HG03097 (cell line): Measurements from ENCODE around the gene GGA3.
"Not testable (repeated sequence)": the region's sequence is repeated elsewhere in the genome, so short reads cannot be mapped to it uniquely, and the experiment has no call there.

Source experiments
- ATAC-seq: cut with Tn5 transposase; IDR thresholded peaks from one replicate; pipeline ENCODE4 v1.9.1; 2021; ENCODE audit not compliant: unreplicated experiment, low FRiP score

Gene GGA3

DNA sequence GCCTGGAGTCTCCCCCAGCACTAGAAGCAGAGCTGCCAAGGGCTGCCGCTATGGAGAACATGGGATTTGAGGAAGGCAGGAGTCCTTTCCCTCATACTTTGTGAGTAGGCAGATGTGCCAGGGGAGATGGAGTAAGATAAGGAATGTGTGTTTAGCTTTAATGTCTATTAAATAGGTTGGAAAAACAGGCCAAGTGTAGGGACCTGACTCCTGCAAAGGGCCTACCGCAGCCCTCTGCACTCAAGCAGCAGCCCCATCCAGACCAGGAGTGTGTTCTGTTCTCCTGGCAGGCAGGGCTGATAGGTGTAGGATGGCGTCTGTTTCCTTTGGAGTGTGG is 11.4 kb upstream of the GGA3 start:
- ATAC-seq, result no peak

DNA sequence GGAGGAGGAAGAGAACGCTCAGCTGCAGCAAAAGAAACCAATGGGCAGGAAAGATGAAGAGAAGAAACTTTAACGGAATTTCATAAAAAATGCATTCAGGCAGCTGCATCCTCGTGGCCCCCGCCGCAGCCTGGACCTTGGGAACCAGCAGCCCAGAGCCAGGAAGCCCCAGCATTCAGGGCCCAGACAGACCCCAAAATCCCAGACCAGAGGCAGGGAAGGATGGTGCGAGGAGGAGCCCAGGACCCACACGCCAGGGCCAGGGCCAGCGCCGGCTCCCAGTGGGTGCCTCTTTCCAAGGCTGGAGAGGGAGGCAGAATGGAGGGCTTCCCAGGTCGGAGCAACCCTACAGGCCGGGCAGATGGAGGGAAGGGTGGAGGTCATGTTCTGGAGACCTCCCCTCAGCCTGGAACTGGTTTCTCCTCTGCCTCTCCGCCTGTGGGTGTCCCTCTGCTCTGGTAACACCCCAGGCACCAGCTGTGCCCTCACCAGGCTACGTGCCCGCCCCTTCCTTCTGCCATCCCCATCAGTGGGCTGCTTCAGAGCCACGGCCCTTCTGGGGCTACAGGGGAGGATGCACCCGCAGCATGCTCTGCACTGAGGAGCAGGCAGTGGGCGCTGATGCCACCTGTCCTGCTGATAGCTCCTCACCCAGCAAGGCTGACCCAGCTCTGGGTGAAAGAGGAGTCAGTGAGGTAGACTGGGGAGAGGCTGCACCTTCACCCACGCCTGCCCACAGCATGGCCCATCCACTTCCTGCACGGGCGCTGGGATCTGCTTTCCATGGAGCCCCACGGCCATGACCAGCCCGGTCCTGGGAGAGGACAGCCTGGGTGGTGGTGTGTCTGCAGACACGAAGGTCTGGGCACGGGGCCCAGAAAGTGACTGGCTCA is 10.8 kb upstream of the GGA3 start:
- no peak for ATAC-seq

DNA sequence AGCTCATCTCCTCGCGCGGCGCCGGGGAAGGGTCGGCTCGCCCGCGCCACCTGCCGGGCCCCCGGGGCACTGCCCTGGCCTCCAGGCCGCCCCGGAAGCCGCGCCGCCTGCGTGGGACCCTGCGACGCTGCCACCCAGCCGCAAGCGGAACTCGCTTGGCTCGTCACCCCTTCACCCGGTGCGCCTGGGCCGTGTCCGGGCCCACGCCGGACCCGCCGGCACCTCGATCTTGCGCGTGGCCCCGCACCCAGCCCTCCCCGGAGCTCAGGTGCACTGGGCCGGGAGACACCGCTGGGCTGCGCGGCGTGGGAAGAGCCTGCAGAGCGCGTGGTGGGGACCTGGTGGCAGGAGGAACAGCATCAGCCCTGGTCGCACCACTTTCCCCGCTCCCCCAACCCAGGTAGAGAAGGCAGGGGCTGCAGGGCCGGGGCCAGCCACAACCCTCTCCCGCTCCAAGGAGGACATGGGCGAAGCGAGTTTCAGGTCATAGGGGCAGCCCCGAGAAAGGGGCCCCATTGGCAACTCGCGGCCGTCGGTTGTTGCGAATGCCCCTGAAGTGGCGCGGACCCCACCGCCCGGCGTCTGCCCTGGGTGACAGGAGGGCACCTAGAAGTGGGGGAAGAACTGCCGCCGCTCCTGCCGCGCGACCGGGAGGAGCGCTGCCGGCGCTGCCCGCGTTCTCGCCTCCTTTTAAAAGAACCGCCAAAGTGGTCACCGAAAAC is 10.0 kb upstream of the GGA3 start:
- ATAC-seq, result peak; percentile 65

DNA sequence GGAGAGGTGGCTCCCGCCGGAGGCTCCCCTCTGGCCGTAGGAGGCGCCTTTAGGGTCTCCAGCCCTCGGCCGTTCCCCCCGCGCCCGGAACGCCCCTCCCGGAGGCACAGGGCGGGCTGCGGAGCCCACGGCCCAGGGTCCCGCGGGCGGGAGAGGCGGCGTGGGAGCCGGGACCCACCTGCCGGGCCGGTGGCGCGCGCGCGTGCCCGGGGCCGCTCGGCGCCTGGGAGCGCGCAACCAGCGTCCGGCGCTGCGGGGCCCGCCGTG is 9.5 kb upstream of the GGA3 start, which contains the start of gene MIF4GD:
MIF4GD (minus strand) TSS at position 266 of the 267 bp plus-strand sequence. CDS start 1,036 bp downstream, outside the sequence.
- peak; percentile 16 for ATAC-seq

DNA sequence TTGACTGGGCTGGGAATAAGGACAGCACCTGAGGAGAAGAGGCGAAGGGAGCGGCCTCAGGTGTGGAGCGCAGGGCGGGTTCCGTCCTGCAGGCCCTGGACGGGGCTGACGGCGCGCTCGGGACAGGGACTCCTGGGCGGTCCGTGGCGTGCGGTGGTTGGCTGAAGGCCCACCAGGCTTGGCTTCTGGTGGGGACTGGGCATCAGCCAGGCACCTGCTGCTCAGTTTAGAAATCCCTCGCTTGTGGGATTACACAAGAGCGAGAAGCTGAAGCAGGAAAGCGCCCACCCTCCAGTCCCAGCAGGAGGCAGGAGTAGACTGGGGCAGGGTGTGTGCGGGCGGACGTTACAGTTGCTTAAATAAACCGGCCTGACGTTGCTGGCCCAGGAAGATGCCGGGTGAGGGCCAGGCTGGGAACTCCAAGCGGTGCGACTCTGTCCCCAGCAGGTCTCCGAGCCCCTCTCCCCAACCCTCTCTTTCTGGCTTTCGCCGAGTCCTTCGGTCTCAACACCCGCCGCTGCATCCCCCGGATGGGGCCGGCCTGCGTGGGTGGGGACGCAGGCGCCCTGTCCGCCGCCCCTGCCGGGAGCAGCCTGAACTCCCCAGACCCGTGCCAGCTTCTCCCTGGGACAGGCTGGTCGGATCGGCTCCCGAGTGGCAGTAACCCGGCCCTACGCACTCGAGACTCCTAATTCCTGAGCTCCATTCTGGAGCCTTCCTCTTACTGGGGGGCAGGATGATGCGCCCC is 9.0 kb upstream of the GGA3 start:
- ATAC-seq, result peak; percentile 25

DNA sequence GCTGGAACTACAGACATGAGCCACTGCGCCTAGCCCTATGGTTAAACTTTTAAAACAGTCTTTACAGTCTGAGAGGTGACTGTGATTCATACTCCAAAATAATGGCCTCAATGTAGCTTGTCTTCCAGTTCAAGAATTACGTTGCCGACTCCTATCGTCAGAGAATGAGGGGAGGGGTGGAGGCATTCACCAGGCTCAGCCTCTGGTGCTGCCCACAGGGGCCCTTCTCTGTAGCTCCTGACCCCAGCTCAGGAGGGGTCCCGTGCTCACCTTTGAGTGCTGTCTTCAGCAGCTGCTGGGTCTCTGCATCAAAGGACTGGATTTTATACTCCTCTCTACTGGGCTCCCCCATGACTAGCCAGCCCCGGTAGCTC is 8.4 kb upstream of the GGA3 start:
- no peak for ATAC-seq

DNA sequence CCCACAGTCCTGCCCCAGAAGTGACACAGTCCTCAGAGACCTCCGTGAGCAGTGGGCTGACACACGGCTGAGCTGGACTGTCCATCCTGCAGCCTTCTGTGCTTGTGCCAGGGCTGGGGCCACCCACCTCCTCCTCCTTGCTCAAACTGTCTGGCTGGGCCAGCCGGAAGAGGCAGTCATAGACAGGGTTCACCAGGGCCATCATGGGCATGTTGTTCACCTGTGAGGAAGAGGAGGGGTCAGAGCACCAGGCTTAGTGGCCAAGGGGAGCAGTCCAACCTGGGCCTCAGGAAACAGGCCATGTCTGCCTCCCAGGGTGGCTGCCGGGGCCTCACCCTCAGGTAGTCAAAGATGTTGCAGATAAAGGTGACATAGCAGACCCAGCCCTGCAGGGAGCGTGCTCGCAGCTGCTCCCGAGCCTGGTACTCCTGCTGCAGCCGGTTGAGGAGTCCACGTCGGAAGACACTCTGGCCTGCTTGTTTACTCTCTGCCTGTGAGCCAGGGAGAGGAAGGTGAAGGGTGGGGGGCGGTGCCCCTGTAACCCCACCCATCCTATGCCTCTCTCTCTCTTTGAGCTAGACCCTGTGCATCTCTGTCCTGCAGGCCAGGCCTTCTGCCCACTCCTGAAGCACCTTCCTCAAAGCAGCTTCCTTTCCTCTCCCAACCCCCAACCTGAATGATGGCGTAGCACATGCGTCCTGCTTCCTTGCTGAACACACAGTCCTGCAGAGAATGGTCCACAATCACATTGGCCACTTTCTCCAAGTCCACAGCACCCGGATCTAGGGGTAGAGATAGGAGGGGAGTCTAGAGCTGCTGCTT is 6.2 kb upstream of the GGA3 start:
- no peak for ATAC-seq

DNA sequence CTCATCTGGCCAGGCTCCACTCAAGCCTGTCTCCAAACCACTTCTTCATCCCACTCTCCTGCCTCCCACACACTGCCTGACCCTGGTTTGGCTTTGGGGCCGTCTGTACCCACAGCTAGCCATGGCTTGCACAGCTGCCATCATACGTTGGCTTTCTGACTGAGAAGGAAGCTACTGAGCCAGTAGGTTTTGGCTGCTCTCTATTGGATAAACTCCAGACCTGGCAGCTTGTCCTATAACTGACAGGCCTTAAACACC is 5.7 kb upstream of the GGA3 start:
- no peak for ATAC-seq

DNA sequence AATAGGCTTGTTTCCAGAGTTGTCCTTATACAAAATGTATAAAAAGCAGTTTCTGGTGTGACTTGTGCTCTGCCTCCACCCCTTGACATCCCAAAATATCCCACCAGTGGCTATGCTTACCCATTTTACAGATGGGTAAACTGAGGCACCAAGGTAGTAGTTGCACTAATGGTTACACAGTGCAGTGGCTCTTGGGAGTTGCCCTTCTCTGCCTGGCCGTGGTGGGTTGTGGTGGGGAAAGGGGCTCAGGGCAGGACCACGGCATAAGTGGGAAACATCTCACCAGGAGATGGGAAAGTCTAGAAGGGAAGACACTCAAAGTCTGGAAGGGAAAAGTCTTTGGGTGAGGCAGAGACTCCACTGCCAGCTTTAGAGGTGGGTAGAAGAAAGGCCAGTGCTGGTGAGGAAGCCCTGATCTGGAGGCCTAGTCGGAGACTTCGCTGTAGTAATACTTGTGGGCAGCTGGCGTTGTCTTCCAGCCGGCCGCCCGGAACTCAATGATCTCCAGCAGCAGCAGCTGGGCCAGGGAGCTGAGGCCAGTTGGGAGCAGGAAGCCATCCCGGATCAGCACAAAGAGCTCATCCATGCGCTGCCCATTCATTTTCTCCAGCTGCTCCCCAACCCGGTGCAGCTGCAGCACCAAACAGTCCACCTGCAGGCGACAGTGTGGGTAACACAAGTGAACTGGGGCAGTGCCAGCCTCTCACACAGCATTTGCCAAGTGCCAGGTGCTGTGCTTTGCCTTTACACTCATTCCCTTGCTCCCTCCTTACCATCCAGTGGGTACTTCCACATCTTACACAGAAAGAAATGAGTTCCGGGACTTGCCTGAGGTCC is 5.1 kb upstream of the GGA3 start:
- ATAC-seq, result no peak

DNA sequence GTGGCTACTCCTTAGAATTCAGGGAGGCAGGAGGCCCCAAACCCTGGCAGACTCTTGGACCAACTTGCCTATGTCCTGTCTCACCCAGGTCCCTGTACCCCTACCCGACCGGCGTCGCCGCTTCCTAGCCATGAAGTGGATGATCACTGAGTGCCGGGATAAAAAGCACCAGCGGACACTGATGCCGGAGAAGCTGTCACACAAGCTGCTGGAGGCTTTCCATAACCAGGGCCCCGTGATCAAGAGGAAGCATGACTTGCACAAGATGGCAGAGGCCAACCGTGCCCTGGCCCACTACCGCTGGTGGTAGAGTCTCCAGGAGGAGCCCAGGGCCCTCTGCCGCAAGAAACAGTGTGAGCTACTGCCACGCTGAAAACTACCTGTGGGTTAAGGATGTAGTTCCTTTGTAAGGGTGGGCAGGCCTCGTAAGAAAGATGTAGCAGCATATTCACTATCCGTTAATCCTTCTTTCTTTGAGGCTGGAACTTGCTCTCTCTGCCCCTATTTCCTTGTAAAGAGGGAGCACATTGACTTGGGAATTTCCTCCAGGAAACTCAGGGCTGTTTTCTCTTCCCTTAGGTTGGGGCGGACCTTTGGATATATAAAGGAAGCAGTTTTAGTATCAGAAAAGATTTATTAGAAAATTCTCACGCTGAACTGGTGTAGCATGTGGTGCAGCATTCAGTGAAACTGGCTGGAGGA is 4.4 kb upstream of the GGA3 start:
- no peak for ATAC-seq

DNA sequence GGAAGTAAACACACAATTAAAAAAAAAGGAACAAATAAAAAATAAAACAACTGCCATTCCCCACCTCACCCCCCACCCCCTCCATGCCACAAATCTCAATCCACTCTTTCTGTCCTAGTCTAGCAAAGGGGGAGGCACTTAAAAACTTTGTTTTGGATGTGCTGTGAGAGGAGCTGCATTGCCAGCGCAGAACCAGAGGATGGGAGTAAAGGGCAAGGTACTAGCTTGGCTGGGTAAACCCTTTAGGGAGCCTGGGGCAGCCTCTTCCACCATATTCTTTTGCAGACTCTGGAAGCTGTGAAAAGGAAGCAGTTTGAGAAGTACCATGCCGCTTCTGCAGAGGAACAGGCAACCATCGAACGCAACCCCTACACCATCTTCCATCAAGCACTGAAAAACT is 1.6 kb upstream of the GGA3 start:
- no peak for ATAC-seq

DNA sequence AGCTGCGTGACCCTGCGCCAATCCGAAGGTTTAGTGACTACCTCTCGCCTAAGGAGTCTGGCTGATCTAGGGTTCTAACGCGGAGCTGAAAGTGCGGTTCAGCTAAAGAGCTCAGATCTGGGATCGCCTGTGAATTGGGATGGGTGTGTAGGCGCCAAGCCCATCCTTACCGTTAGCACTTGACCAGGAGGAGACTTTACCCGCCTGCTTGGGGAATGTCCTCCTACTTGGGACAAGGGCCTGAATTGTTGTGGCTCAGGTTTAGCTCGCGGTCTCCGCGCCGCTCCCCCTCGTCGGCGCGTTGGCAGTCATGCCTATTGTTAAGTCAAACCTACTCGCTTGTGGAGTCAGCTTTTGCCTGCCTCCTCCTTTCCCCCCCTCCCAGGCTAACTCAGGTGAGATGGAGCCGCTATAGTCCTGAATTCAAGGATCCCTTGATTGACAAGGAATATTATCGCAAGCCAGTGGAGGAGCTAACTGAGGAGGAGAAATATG is 753 bp upstream of the GGA3 start:
- ATAC-seq, result peak; percentile 17

DNA sequence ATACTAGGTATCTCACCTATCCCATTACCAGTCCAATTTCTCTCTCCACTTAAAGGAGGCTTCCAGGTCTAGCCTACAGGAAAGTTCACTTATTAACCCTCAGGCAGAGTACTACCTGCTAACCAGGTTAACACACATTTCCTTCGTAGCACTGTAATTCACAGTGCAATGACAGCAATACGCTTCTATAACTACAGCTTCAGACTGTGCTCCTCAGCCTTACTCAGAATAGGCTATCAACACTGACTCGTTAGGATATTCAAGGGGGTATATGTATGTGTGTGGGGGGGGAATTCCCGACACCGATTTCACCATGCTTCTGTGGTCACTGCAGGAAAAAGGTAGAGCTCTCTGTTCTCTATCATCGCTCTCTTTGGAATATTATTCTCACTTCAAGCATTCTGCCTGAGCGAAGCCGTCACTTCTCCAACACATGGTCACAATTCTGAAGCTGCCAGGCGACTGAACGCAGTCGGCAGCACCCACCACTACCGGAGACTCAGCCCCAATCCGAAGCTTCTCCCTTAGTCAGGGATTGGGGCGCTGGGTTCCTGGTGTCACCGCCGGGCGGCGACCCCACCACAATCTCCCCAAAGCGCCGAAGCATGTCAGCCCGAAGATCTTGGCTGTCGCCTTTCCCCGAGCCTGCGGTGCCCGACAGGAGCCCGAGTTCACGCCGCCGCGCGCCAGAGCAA is 618 bp downstream of the GGA3 start:
- ATAC-seq, result peak; percentile 23

DNA sequence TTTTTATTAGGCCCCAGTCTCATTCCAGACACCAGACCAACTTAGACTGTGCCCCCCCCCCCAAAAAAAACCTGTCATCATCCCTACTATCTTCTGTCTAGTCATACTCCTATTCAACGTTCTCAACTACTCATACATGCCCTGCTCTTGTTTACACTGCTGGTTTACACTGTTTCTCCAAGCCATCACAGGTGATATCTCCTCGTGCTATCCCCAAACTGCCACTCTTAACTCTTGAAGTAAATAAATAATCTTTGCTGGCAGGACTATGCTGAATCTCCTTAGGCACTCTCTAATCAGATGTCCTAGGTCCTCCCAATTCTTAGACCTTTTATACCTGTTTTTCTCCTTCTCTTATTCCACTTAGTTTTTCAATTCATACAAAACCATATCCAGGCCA is 4.2 kb downstream of the GGA3 start:
- not testable (repeated sequence) for ATAC-seq

DNA sequence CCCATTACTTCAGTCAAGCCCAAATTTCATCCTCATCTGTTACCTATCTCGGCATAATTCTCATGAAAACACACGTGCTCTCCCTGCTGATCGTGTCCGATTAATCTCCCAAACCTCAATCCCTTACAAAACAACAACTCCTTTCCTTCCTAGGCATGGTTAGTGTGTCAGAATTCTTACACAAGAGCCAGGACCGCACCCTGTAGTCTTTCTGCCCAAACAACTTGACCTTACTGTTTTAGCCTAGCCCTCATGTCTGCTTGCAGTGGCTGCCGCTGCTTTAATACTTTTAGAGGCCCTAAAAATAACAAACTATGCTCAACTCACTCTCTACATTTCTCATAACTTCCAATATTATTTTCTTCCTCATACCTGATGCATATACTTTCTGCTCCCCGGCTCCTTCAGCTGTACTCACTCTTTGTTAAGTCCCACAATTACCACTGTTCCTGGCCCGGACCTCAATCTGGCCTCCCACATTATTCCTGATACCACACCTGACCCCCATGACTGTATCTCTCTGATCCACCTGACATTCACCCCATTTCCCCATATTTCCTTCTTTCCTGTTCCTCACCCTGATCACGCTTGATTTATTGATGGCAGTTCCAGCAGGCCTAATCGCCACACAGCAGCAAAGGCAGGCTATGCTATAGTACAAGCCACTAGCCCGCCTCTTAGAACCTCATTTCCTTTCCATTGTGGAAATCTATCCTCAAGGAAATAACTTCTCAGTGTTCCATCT is 5.3 kb downstream of the GGA3 start:
- not testable (repeated sequence) for ATAC-seq

DNA sequence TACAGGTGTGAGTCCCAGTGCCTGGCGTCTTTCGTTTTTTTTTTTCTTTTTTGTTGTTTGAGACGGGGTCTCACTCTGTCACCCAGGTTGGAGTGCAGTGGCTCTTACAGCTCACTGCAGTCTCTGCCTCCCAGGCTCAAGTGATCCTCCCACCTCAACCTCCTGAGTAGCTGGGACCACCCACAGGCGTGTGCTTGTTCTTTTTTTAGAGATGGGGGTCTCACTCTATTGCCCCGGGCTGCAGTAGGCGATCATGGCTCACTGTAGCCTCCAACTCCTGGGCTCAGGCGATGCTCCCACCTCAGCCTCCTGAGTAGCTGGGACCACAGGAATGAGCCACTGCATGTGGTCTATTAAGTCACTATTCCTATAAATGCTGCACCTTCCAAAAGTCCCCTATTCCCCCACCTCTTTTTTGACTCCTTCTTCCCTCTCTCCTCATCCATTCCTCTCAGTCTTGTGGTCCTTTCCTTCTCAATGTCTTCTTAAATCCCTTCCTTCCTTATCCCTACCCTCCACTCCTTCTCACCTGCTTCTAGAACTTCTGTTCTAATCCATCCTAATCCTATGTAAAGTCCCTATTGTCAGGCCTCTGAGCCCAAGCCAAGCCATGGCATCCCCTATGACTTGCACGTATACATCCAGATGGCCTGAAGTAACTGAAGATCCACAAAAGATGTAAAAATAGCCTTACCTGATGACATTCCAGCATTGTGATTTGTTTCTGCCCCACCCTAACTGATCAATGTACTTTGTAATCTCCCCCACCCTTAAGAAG is 9.2 kb downstream of the GGA3 start:
- ATAC-seq, result no peak

DNA sequence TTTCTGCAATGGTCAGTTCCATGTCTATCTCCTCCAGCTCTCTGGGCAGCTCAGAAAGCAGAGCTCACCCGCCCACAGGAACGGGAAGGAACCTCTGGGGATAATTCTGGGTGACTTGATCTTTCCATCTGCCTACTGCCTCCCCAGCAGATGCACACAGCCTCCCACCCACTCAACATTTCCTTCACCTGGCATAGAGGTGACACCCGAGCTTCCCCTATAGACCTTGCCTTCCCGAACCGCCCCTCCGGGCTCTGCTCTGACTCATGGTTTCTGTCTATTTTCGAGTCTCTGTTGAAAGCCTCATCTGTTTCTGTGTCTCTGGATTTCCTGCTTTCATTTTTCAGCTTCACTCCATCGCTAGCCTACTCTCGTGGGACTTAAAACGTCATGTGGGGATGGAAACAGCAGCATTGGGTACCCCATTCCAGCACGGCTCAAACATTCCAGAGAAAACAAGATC is 11.4 kb downstream of the GGA3 start:
- ATAC-seq, result peak; percentile 90
